HCT116 (cell line): ENCODE data around the gene INCENP. TPM values are rescaled to one million over a fixed set of nuclear protein-coding genes. Genes with fewer than 3 reads are reported as not detected.

ENCODE experiments used
- ATAC-seq: fragments of 200-7000 bp; cut with Tn5 transposase; 2 replicates; pipeline ENCODE4 v1.9.1; 2020; ENCODE audit warnings: mild to moderate bottlenecking, moderate library complexity
- BruUV-seq: library from RNA; stranded (reverse); fragments of 400-500 nt; replicated peaks from 2 replicates; lab custom pipeline; 2021; lab: Mats Ljungman, UMichigan
- CTCF ChIA-PET: fragments of 300-600 bp; sonication (Branson Sonifier 250); formaldehyde crosslinking; loops from one replicate; lab custom pipeline; 2021; ENCODE audit warnings: antibody characterized with exemption; lab: Charles Lee
- POLR2A ChIA-PET: fragments of 300-600, 350-600 bp; sonication (Branson Sonifier 250); formaldehyde crosslinking; loops from one replicate; lab custom pipeline; 2021; ENCODE audit warnings: antibody characterized with exemption; lab: Charles Lee
- RAD21 ChIA-PET, 2 experiments: fragments of 300-600 bp; sonication (Branson Sonifier 250); formaldehyde crosslinking; loops; one replicate each; lab custom pipeline; 2023; ENCODE audit warnings: low total read pairs in 2 of 2; ENCODE audit not compliant: uncharacterized antibody in 2 of 2, unreplicated experiment in 2 of 2, low non-redundant PET in 1 of 2; lab: Charles Lee
- DNase-seq: peaks from one replicate; pipeline ENCODE4 v3.0.0-alpha.2; 2010; ENCODE audit warnings: low read depth, low spot score
- H2AFZ ChIP-seq: fragments of 200-600 bp; shearing (Covaris generic), sonication (generic); 2 replicates; pipeline ENCODE4 v1.6.1; 2017; ENCODE audit warnings: low read depth, mixed run types, mixed read lengths, antibody characterized with exemption, low read length; ENCODE audit not compliant: poor library complexity, severe bottlenecking
- H3K27ac ChIP-seq: 2 replicates; pipeline ENCODE4 v1.5.1; 2012; ENCODE audit warnings: low read depth, low read length
- H3K27me3 ChIP-seq: fragments of 200-600 bp; sonication (generic); 2 replicates; pipeline ENCODE4 v1.6.1; 2016; ENCODE audit warnings: mixed run types, low read length, mixed read lengths; ENCODE audit not compliant: insufficient read depth
- H3K36me3 ChIP-seq, 2 experiments: fragments of 200-500 bp in 1 of 2; fragments of 200-600 bp in 1 of 2; sonication (Bioruptor generic) in 1 of 2; sonication (generic) in 1 of 2; 2 replicates each; pipeline versions ENCODE4 v1.5.1 to v1.6.1; 2014 to 2016; ENCODE audit warnings: low read length in 2 of 2, inconsistent platforms in 1 of 2, mixed read lengths in 1 of 2, mixed run types in 1 of 2; ENCODE audit not compliant: insufficient read depth in 2 of 2, control insufficient read depth in 1 of 2
- H3K4me1 ChIP-seq, 2 experiments: fragments of 200-600 bp in 1 of 2; sonication (generic) in 1 of 2; 2 replicates each; pipeline versions ENCODE4 v1.5.1 to v1.6.1; 2012 to 2017; ENCODE audit warnings: low read length in 2 of 2, inconsistent platforms in 1 of 2, mild to moderate bottlenecking in 1 of 2, mixed read lengths in 1 of 2, mixed run types in 1 of 2, moderate library complexity in 1 of 2; ENCODE audit not compliant: insufficient read depth in 2 of 2, control insufficient read depth in 1 of 2
- H3K4me2 ChIP-seq: fragments of 200-600 bp; sonication (generic); 2 replicates; pipeline ENCODE4 v1.6.1; 2017; ENCODE audit warnings: mixed run types, low read length, mixed read lengths
- H3K4me3 ChIP-seq, 2 experiments: fragments of 200-600 bp in 1 of 2; sonication (generic) in 1 of 2; replicated peaks in 1 of 2; 2 replicates each; pipeline ENCODE4 v1.5.1; 2011 to 2016; ENCODE audit warnings: low read length in 2 of 2, control low read depth in 1 of 2, low read depth in 1 of 2, mild to moderate bottlenecking in 1 of 2, mixed read lengths in 1 of 2, mixed run types in 1 of 2
- H3K79me2 ChIP-seq: fragments of 200-600 bp; sonication (generic); 2 replicates; pipeline ENCODE4 v1.6.1; 2017; ENCODE audit warnings: mild to moderate bottlenecking, mixed run types, low read length, moderate library complexity, mixed read lengths; ENCODE audit not compliant: insufficient read depth
- H3K9ac ChIP-seq: fragments of 200-600 bp; sonication (generic); 2 replicates; pipeline ENCODE4 v1.6.1; 2016; ENCODE audit warnings: low read length, mixed read lengths
- H3K9me2 ChIP-seq: fragments of 200-600 bp; sonication (generic), shearing (Covaris generic); 2 replicates; pipeline ENCODE4 v1.6.1; 2017; ENCODE audit warnings: mixed run types, mild to moderate bottlenecking, moderate library complexity; ENCODE audit not compliant: insufficient read depth
- H3K9me3 ChIP-seq, 2 experiments: fragments of 200-500 bp in 1 of 2; fragments of 200-600 bp in 1 of 2; sonication (Bioruptor generic) in 1 of 2; sonication (generic) in 1 of 2; 2 replicates each; pipeline ENCODE4 v1.6.1; 2014 to 2017; ENCODE audit warnings: low read length in 2 of 2, mixed read lengths in 2 of 2, inconsistent platforms in 1 of 2, low read depth in 1 of 2, mild to moderate bottlenecking in 1 of 2, mixed run types in 1 of 2, moderate library complexity in 1 of 2; ENCODE audit not compliant: control insufficient read depth in 1 of 2, insufficient read depth in 1 of 2
- H4K20me1 ChIP-seq: fragments of 200-600 bp; sonication (generic), shearing (Covaris generic); 2 replicates; pipeline ENCODE4 v1.6.1; 2017; ENCODE audit warnings: mixed run types, mild to moderate bottlenecking, moderate library complexity; ENCODE audit not compliant: insufficient read depth
- CBX3 ChIP-seq: IDR thresholded peaks from 2 replicates; pipeline ENCODE4 v1.6.1; 2012; ENCODE audit warnings: low read depth
- CEBPB ChIP-seq: IDR thresholded peaks from 2 replicates; pipeline ENCODE4 v1.6.1; 2012; ENCODE audit warnings: low read depth
- EGR1 ChIP-seq: IDR thresholded peaks from 2 replicates; pipeline ENCODE4 v1.6.1; 2012; ENCODE audit warnings: low read depth
- ELF1 ChIP-seq: IDR thresholded peaks from 2 replicates; pipeline ENCODE4 v1.6.1; 2012; ENCODE audit warnings: low read depth, borderline replicate concordance
- EZH2phosphoT487 ChIP-seq: fragments of 200-600 bp; IDR thresholded peaks from 2 replicates; pipeline ENCODE4 v1.6.1; 2018; ENCODE audit warnings: antibody characterized with exemption, borderline replicate concordance
- FOSL1 ChIP-seq: IDR thresholded peaks from 2 replicates; pipeline ENCODE4 v1.6.1; 2012; ENCODE audit warnings: low read depth
- JUND ChIP-seq: IDR thresholded peaks from 2 replicates; pipeline ENCODE4 v1.6.1; 2012
- POLR2A ChIP-seq: IDR thresholded peaks from 2 replicates; pipeline ENCODE4 v1.7.0; 2011; ENCODE audit warnings: borderline replicate concordance; ENCODE audit not compliant: insufficient read depth, insufficient read length; ENCODE audit errors: extremely low read depth
- RAD21 ChIP-seq: IDR thresholded peaks from 2 replicates; pipeline ENCODE4 v1.6.1; 2012; ENCODE audit warnings: low read depth, mild to moderate bottlenecking
- SIN3A ChIP-seq: IDR thresholded peaks from 2 replicates; pipeline ENCODE4 v1.6.1; 2012; ENCODE audit warnings: low read depth
- SRF ChIP-seq: IDR thresholded peaks from 2 replicates; pipeline ENCODE4 v1.6.1; 2012; ENCODE audit warnings: low read depth
- ZFX ChIP-seq: fragments of 450-650 bp; IDR thresholded peaks from 2 replicates; pipeline ENCODE4 v1.6.1; 2017
- intact Hi-C: fragments of 100-400 bp; cut with micrococcal nuclease; formaldehyde crosslinking; loops from 2 replicates; pipeline ENCODE4 v1.10.0; 2022
- total RNA-seq: library from RNA; stranded (reverse); gene quantifications from one replicate; pipeline ENCODE4 v1.2.1, GENCODE V29; 2021; ENCODE audit not compliant: unreplicated experiment
- TF ChIP-seq, protein P1 (sequence below): IDR thresholded peaks from 2 replicates; pipeline ENCODE4 v1.6.1; 2011; ENCODE audit warnings: mild to moderate bottlenecking, low read length, moderate library complexity; ENCODE audit not compliant: insufficient replicate concordance; ENCODE audit errors: extremely low read depth
- TF ChIP-seq, protein P2 (sequence below): IDR thresholded peaks from 2 replicates; pipeline ENCODE4 v1.6.1; 2012; ENCODE audit warnings: low read depth
- TF ChIP-seq, protein P3 (sequence below), 3 experiments: fragments of 200-600 bp in 1 of 3; sonication (generic) in 1 of 3; IDR thresholded peaks in 2 of 3; conservative IDR thresholded peaks in 1 of 3; 2 replicates each; pipeline ENCODE4 v1.5.1; 2012 to 2017; ENCODE audit warnings: low read depth in 2 of 3, low read length in 2 of 3, antibody characterized with exemption in 1 of 3, borderline replicate concordance in 1 of 3, control low read depth in 1 of 3, mild to moderate bottlenecking in 1 of 3, mixed read lengths in 1 of 3, mixed run types in 1 of 3, moderate library complexity in 1 of 3; ENCODE audit not compliant: insufficient read depth in 1 of 3
- TF ChIP-seq, protein P4 (sequence below): IDR thresholded peaks from 2 replicates; pipeline ENCODE4 v1.6.1; 2012

INCENP gene
- total RNA-seq, 1 experiment from 2014 or later: 118 TPM

DNA sequence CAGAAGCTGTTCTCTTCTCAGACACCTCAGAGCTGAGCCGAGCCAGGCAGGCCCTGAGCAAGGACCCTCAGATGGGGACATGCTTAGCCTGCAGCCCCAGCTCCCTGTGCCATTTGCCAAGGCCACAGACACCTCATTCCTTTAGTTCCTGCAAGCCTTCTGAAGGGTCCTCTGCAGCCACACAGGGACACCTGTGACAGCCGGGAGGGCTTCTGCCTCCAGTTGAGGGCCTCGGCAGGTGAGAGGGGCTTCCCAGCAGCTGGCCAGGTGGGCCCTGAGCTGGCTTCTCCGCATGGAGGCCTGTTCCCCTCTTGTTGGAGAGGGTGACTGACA is 18.2 kb downstream of the INCENP start:
- no peak for DNase-seq
- ATAC-seq: no peak
- ChIA-PET CTCF (no interaction called here), POLR2A (no interaction called here), RAD21 (no interaction called here)
- TF ChIP-seq CEBPB (no peak), SRF (no peak), ZFX (no peak), EZH2phosphoT487 (no peak), FOSL1 (no peak), RAD21 (no peak), EGR1 (no peak), POLR2A (no peak), ELF1 (no peak), JUND (no peak), SIN3A (no peak), CBX3 (no peak)
- TF ChIP-seq, protein P1, sequence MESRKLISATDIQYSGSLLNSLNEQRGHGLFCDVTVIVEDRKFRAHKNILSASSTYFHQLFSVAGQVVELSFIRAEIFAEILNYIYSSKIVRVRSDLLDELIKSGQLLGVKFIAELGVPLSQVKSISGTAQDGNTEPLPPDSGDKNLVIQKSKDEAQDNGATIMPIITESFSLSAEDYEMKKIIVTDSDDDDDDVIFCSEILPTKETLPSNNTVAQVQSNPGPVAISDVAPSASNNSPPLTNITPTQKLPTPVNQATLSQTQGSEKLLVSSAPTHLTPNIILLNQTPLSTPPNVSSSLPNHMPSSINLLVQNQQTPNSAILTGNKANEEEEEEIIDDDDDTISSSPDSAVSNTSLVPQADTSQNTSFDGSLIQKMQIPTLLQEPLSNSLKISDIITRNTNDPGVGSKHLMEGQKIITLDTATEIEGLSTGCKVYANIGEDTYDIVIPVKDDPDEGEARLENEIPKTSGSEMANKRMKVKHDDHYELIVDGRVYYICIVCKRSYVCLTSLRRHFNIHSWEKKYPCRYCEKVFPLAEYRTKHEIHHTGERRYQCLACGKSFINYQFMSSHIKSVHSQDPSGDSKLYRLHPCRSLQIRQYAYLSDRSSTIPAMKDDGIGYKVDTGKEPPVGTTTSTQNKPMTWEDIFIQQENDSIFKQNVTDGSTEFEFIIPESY: no peak
- TF ChIP-seq, protein P2, sequence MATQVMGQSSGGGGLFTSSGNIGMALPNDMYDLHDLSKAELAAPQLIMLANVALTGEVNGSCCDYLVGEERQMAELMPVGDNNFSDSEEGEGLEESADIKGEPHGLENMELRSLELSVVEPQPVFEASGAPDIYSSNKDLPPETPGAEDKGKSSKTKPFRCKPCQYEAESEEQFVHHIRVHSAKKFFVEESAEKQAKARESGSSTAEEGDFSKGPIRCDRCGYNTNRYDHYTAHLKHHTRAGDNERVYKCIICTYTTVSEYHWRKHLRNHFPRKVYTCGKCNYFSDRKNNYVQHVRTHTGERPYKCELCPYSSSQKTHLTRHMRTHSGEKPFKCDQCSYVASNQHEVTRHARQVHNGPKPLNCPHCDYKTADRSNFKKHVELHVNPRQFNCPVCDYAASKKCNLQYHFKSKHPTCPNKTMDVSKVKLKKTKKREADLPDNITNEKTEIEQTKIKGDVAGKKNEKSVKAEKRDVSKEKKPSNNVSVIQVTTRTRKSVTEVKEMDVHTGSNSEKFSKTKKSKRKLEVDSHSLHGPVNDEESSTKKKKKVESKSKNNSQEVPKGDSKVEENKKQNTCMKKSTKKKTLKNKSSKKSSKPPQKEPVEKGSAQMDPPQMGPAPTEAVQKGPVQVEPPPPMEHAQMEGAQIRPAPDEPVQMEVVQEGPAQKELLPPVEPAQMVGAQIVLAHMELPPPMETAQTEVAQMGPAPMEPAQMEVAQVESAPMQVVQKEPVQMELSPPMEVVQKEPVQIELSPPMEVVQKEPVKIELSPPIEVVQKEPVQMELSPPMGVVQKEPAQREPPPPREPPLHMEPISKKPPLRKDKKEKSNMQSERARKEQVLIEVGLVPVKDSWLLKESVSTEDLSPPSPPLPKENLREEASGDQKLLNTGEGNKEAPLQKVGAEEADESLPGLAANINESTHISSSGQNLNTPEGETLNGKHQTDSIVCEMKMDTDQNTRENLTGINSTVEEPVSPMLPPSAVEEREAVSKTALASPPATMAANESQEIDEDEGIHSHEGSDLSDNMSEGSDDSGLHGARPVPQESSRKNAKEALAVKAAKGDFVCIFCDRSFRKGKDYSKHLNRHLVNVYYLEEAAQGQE: no peak
- TF ChIP-seq, protein P3, sequence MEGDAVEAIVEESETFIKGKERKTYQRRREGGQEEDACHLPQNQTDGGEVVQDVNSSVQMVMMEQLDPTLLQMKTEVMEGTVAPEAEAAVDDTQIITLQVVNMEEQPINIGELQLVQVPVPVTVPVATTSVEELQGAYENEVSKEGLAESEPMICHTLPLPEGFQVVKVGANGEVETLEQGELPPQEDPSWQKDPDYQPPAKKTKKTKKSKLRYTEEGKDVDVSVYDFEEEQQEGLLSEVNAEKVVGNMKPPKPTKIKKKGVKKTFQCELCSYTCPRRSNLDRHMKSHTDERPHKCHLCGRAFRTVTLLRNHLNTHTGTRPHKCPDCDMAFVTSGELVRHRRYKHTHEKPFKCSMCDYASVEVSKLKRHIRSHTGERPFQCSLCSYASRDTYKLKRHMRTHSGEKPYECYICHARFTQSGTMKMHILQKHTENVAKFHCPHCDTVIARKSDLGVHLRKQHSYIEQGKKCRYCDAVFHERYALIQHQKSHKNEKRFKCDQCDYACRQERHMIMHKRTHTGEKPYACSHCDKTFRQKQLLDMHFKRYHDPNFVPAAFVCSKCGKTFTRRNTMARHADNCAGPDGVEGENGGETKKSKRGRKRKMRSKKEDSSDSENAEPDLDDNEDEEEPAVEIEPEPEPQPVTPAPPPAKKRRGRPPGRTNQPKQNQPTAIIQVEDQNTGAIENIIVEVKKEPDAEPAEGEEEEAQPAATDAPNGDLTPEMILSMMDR (IDR thresholded peaks at IDR 0.05 in 2 of 3, conservative IDR thresholded peaks at IDR 0.05 in 1 of 3; ENCODE audit: borderline replicate concordance in 1 of 3, insufficient read depth in 1 of 3, low read depth in 2 of 3, low read length in 2 of 3): no peak
- TF ChIP-seq, protein P4, sequence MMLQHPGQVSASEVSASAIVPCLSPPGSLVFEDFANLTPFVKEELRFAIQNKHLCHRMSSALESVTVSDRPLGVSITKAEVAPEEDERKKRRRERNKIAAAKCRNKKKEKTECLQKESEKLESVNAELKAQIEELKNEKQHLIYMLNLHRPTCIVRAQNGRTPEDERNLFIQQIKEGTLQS: no peak
- Histone ChIP-seq H3K9me2 (no peaks in the 10 kb centered on the region), H3K4me2 (no peak overlapping the region), H3K9ac (no peak overlapping the region), H3K4me1 (no peaks in the 10 kb centered on the region), H3K27ac (no peak overlapping the region), H4K20me1 (no peaks in the 10 kb centered on the region), H3K79me2 (peaks cover 16% of the 10 kb centered on the region), H3K36me3 (peaks cover 55 to 61% of the 10 kb centered on the region in 2 experiments; a peak in 3 of 4 replicates), H2AFZ (no peak overlapping the region), H3K4me3 (no peak overlapping the region), H3K9me3 (no peaks in the 10 kb centered on the region), H3K27me3 (no peaks in the 10 kb centered on the region)
- intact Hi-C loops: no loop called here
- no TSS peak for BruUV-seq
